GM12878 (cell line): ENCODE results near the gene MEAK7. TPM values are rescaled to one million over a fixed set of nuclear protein-coding genes. Genes with fewer than 3 reads are reported as not detected.

Source experiments
- BCL3 ChIP-seq: IDR thresholded peaks from 2 replicates; pipeline ENCODE4 v1.6.1; 2011; ENCODE audit warnings: borderline replicate concordance, low read depth, mild to moderate bottlenecking, moderate library complexity, low read length; ENCODE audit not compliant: insufficient read depth, poor library complexity, severe bottlenecking
- CBX5 ChIP-seq: sonication (generic); IDR thresholded peaks from 2 replicates; pipeline ENCODE4 v1.6.1; 2016; ENCODE audit warnings: low read depth, moderate library complexity, mild to moderate bottlenecking, inconsistent platforms
- FOXM1 ChIP-seq: IDR thresholded peaks from 2 replicates; pipeline ENCODE4 v1.6.1; 2012; ENCODE audit warnings: low read depth, mild to moderate bottlenecking, inconsistent platforms, low read length, moderate library complexity
- HCFC1 ChIP-seq: fragments of 150-350 bp; IDR thresholded peaks from 2 replicates; pipeline ENCODE4 v1.6.1; 2014; ENCODE audit warnings: low read length
- IKZF2 ChIP-seq, 2 experiments: fragments of 450-650 bp; IDR thresholded peaks; 2 replicates each; pipeline ENCODE4 v1.6.1; 2017; ENCODE audit warnings: mild to moderate bottlenecking in 2 of 2, moderate library complexity in 2 of 2
- NFYB ChIP-seq: IDR thresholded peaks from 2 replicates; pipeline ENCODE4 v1.6.1; 2011; ENCODE audit warnings: low read depth, mild to moderate bottlenecking, low read length, improper control_type of control experiment, moderate library complexity; ENCODE audit not compliant: insufficient read depth
- PML ChIP-seq: IDR thresholded peaks from 2 replicates; pipeline ENCODE4 v1.6.1; 2012; ENCODE audit warnings: low read length, inconsistent platforms
- POU2F2 ChIP-seq: IDR thresholded peaks from 3 replicates; pipeline ENCODE4 v1.6.1; 2011; ENCODE audit warnings: low read depth, mild to moderate bottlenecking, low read length, borderline replicate concordance
- SIX5 ChIP-seq: IDR thresholded peaks from 2 replicates; pipeline ENCODE4 v1.6.1; 2011; ENCODE audit warnings: mild to moderate bottlenecking, low read depth, low read length, moderate library complexity; ENCODE audit not compliant: severe bottlenecking
- TARDBP ChIP-seq: IDR thresholded peaks from 2 replicates; pipeline ENCODE4 v1.6.1; 2016; ENCODE audit warnings: borderline replicate concordance
- ZNF622 ChIP-seq: fragments of 450-650 bp; IDR thresholded peaks from 2 replicates; pipeline ENCODE4 v1.6.1; 2017; ENCODE audit warnings: mild to moderate bottlenecking, inconsistent platforms
- polyA plus RNA-seq, 11 experiments: library from polyadenylated mRNA; depleted of rRNA in 4 of 11; unstranded in 6 of 11; stranded (reverse) in 5 of 11; fragments of >200 nt; fragmentation: Nextera tagmentation in 4 of 11; fragmentation: Illumina TruSeq in 1 of 11; extraction: Ambion mirVana in 4 of 11; extraction: Trizol in 1 of 11; gene quantifications; 1 replicate in 1 of 11; 2 replicates in 10 of 11; pipeline versions ENCODE4 v1.2.1 to v1.2.3, GENCODE V29; 2011 to 2016; ENCODE audit warnings: inconsistent platforms in 2 of 11, missing spikeins in 2 of 11, low read depth in 1 of 11
- total RNA-seq, 4 experiments: library from RNA; depleted of rRNA in 3 of 4; stranded (reverse); fragments of >200 nt in 3 of 4; fragmentation: Illumina TruSeq in 1 of 4; extraction: Trizol in 1 of 4; gene quantifications; 2 replicates each; pipeline versions ENCODE4 v1.2.1 to v1.2.3, GENCODE V29; 2013 to 2021
- TF ChIP-seq, protein P1 (sequence below): fragments of 450-650 bp; formaldehyde crosslinking; IDR thresholded peaks from 2 replicates; pipeline ENCODE4 v1.4.0; 2020; ENCODE audit warnings: mild to moderate bottlenecking, moderate library complexity
- TF ChIP-seq, protein P2 (sequence below): fragments of 450-650 bp; IDR thresholded peaks from 2 replicates; pipeline ENCODE4 v1.6.1; 2016; ENCODE audit warnings: mild to moderate bottlenecking
- TF ChIP-seq, protein P3 (sequence below): IDR thresholded peaks from 2 replicates; pipeline ENCODE4 v1.6.1; 2011; ENCODE audit warnings: mild to moderate bottlenecking, low read depth, low read length, moderate library complexity; ENCODE audit not compliant: insufficient replicate concordance
- TF ChIP-seq, protein P4 (sequence below): IDR thresholded peaks from 2 replicates; pipeline ENCODE4 v1.6.1; 2012; ENCODE audit warnings: improper control_type of control experiment, low read depth, low read length; ENCODE audit not compliant: insufficient replicate concordance

The MEAK7 gene
- total and polyA plus RNA-seq, 10 of the 15 experiments (the other 5 are each of a cell fraction or from before 2014, with no cell fraction given) = 1.4 to 11.9 (median 6.4) TPM

DNA sequence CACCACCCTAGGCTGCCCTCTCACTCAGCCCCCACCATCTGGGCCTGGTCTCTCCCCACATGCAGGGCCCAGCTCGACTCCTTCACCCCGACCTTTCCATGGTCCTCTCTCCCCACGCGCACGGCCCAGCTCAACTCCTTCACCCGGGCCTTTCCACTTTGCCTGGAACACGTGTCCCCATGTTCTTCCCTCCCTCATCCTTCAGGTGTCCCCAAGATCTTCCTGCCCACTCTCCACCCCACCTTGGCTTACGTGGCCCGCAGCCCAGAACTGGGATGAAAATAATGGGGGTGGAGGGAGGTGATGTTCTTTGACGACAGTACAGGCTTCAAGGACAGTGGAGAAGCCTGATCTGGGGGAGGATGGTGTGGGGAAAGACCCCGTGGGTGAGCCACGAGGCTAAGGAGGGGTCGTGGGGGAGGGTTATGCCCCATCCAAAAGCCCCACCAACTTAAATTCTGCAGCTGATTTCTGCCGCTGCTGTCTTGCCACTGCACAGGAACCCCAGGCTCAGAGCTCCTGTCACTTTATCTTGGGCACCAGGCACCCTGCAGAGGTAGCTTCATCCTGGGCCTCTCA lies 9.9 kb upstream of the MEAK7 start (continued):
- TF ChIP-seq, protein P1, sequence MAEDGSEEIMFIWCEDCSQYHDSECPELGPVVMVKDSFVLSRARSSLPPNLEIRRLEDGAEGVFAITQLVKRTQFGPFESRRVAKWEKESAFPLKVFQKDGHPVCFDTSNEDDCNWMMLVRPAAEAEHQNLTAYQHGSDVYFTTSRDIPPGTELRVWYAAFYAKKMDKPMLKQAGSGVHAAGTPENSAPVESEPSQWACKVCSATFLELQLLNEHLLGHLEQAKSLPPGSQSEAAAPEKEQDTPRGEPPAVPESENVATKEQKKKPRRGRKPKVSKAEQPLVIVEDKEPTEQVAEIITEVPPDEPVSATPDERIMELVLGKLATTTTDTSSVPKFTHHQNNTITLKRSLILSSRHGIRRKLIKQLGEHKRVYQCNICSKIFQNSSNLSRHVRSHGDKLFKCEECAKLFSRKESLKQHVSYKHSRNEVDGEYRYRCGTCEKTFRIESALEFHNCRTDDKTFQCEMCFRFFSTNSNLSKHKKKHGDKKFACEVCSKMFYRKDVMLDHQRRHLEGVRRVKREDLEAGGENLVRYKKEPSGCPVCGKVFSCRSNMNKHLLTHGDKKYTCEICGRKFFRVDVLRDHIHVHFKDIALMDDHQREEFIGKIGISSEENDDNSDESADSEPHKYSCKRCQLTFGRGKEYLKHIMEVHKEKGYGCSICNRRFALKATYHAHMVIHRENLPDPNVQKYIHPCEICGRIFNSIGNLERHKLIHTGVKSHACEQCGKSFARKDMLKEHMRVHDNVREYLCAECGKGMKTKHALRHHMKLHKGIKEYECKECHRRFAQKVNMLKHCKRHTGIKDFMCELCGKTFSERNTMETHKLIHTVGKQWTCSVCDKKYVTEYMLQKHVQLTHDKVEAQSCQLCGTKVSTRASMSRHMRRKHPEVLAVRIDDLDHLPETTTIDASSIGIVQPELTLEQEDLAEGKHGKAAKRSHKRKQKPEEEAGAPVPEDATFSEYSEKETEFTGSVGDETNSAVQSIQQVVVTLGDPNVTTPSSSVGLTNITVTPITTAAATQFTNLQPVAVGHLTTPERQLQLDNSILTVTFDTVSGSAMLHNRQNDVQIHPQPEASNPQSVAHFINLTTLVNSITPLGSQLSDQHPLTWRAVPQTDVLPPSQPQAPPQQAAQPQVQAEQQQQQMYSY = 0 out of 2 replicates have a peak, but pooled peaks have one; percentile 53
- TF ChIP-seq IKZF2 (IDR thresholded peaks at IDR 0.05) (no peak), POU2F2 (peak; percentile 33; the same call in 1 of the 3 replicates), SIX5 (no peak), HCFC1 (no peak), NFYB (no peak), BCL3 (no peak), PML (no peak), ZNF622 (no peak), CBX5 (no peak), TARDBP (no peak), FOXM1 (no peak)
- TF ChIP-seq, protein P2, sequence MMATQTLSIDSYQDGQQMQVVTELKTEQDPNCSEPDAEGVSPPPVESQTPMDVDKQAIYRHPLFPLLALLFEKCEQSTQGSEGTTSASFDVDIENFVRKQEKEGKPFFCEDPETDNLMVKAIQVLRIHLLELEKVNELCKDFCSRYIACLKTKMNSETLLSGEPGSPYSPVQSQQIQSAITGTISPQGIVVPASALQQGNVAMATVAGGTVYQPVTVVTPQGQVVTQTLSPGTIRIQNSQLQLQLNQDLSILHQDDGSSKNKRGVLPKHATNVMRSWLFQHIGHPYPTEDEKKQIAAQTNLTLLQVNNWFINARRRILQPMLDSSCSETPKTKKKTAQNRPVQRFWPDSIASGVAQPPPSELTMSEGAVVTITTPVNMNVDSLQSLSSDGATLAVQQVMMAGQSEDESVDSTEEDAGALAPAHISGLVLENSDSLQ = no peak; the same call in 1 of the 2 replicates
- TF ChIP-seq, protein P3, sequence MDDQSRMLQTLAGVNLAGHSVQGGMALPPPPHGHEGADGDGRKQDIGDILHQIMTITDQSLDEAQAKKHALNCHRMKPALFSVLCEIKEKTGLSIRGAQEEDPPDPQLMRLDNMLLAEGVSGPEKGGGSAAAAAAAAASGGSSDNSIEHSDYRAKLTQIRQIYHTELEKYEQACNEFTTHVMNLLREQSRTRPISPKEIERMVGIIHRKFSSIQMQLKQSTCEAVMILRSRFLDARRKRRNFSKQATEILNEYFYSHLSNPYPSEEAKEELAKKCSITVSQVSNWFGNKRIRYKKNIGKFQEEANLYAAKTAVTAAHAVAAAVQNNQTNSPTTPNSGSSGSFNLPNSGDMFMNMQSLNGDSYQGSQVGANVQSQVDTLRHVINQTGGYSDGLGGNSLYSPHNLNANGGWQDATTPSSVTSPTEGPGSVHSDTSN = no peak
- TF ChIP-seq, protein P4, sequence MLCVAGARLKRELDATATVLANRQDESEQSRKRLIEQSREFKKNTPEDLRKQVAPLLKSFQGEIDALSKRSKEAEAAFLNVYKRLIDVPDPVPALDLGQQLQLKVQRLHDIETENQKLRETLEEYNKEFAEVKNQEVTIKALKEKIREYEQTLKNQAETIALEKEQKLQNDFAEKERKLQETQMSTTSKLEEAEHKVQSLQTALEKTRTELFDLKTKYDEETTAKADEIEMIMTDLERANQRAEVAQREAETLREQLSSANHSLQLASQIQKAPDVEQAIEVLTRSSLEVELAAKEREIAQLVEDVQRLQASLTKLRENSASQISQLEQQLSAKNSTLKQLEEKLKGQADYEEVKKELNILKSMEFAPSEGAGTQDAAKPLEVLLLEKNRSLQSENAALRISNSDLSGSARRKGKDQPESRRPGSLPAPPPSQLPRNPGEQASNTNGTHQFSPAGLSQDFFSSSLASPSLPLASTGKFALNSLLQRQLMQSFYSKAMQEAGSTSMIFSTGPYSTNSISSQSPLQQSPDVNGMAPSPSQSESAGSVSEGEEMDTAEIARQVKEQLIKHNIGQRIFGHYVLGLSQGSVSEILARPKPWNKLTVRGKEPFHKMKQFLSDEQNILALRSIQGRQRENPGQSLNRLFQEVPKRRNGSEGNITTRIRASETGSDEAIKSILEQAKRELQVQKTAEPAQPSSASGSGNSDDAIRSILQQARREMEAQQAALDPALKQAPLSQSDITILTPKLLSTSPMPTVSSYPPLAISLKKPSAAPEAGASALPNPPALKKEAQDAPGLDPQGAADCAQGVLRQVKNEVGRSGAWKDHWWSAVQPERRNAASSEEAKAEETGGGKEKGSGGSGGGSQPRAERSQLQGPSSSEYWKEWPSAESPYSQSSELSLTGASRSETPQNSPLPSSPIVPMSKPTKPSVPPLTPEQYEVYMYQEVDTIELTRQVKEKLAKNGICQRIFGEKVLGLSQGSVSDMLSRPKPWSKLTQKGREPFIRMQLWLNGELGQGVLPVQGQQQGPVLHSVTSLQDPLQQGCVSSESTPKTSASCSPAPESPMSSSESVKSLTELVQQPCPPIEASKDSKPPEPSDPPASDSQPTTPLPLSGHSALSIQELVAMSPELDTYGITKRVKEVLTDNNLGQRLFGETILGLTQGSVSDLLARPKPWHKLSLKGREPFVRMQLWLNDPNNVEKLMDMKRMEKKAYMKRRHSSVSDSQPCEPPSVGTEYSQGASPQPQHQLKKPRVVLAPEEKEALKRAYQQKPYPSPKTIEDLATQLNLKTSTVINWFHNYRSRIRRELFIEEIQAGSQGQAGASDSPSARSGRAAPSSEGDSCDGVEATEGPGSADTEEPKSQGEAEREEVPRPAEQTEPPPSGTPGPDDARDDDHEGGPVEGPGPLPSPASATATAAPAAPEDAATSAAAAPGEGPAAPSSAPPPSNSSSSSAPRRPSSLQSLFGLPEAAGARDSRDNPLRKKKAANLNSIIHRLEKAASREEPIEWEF = no peak
